ENCODE results near the gene LRRC4.

Gene LRRC4

DNA sequence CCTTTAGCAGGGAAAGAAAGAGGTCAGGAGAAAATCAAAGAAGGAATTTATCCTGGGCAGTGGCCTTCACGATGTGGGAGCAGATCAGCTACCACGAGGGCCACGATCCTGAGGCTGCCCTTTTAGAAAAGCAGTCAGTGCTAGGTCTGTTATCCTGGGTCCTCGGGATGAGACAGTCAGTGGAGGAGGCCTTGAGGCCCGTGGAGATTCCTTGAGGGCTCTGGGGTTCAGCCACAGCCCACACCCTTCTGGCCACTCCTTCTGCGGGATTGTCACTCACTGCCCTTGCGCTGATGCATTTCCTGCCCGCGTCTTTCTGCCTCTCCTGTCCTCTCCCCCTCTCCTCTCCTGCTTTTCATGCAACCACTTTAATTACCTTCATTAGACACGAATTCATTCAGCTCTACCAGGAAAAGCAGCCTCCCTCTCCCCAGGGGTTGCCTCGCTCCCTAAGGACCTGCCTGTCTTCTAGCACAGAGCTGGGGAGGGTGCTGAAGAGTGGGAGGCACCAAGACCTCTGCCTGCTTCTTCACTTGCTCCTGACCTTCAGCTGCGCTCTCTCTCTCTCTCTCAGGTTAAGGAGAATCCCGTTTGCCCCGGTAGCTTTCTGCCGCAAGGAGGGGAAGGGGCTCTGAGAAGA, 42.6 kb upstream of the LRRC4 start:
- H2BK12ac ChIP-seq (ENCODE audit: low read length in 2 of 2): no peak overlapping the region
- no peak overlapping the region for H2BK15ac ChIP-seq (ENCODE audit: low read depth, poor library complexity, severe bottlenecking)
- no peak overlapping the region for H3K4me3 ChIP-seq (ENCODE audit: insufficient read depth in 1 of 2, low read depth in 1 of 2, low read length in 2 of 2)
- H4K91ac ChIP-seq (ENCODE audit: low read length): no peak overlapping the region
- no peak overlapping the region for H2AK5ac ChIP-seq (ENCODE audit: low read length, severe bottlenecking)
- no peak overlapping the region for H2AFZ ChIP-seq (ENCODE audit: low read depth, low read length)
- DNase-seq: no peak
- H3K4me1 ChIP-seq (ENCODE audit: control insufficient read depth, insufficient read depth, low read depth, low read length): peaks cover 30% of the 10 kb centered on the region
- H3K23ac ChIP-seq (ENCODE audit: low read length in 2 of 2): no peak overlapping the region
- H2BK120ac ChIP-seq (ENCODE audit: low read depth, low read length): no peak overlapping the region
- no peaks in the 10 kb centered on the region for H3K27me3 ChIP-seq (ENCODE audit: control insufficient read depth in 1 of 2, insufficient read depth in 1 of 2, low read length in 2 of 2)
- H3K9me3 ChIP-seq (ENCODE audit: control insufficient read depth, low read length): no peaks in the 10 kb centered on the region
- H2BK5ac ChIP-seq (ENCODE audit: low read depth, low read length, poor library complexity, severe bottlenecking): no peak overlapping the region
- no peak overlapping the region for H3K18ac ChIP-seq (ENCODE audit: low read depth in 1 of 2, low read length in 2 of 2)
- H3K4ac ChIP-seq (ENCODE audit: low read depth in 1 of 2, low read length in 2 of 2): no peak overlapping the region
- H4K8ac ChIP-seq (ENCODE audit: low read length): no peak overlapping the region
- no peak overlapping the region for H3K9ac ChIP-seq (ENCODE audit: low read length)
- no peak overlapping the region for H3K14ac ChIP-seq (ENCODE audit: low read length in 2 of 2)
- H3K36me3 ChIP-seq (ENCODE audit: control insufficient read depth in 1 of 2, insufficient read depth in 2 of 2, low read depth in 1 of 2, low read length in 2 of 2): peaks cover 39 to 57% of the 10 kb centered on the region in 2 experiments
- no peak overlapping the region for H3K4me2 ChIP-seq (ENCODE audit: low read length, poor library complexity, severe bottlenecking)
- H3K79me1 ChIP-seq (replicated peaks; ENCODE audit: low read length, poor library complexity, severe bottlenecking): peaks cover 35% of the 10 kb centered on the region
- no peak overlapping the region for H3K27ac ChIP-seq (ENCODE audit: low read length, poor library complexity, severe bottlenecking)
- WGBS: 87% methylated on average over 13 of the region's 15 CpGs

DNA sequence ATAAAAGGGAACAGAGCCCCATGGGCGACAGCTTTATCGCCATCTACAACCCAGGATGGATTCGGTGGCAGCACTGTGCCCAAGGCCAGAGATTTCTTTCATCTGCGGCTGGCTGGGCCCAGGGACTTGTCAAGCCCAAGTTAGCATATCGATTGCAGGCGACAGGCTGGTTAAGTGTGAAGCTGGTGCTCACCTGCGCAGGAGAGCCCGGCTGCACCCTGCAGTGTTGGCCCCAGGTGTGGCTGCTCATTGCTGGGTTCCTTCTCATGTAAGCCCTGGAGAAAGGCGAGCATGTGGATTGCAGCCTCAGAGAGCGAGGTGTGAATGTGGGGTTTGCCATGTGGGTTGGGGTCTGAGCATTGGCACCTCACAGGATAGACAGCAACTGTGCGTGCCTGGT, 40.6 kb upstream of the LRRC4 start:
- H2BK12ac ChIP-seq (ENCODE audit: low read length in 2 of 2): no peak overlapping the region
- no peak overlapping the region for H4K91ac ChIP-seq (ENCODE audit: low read length)
- peaks cover 25% of the 10 kb centered on the region for H3K4me1 ChIP-seq (ENCODE audit: control insufficient read depth, insufficient read depth, low read depth, low read length)
- no peak overlapping the region for H3K23ac ChIP-seq (ENCODE audit: low read length in 2 of 2)
- H2BK120ac ChIP-seq (ENCODE audit: low read depth, low read length): no peak overlapping the region
- no peak overlapping the region for H3K27ac ChIP-seq (ENCODE audit: low read length, poor library complexity, severe bottlenecking)
- H3K36me3 ChIP-seq (ENCODE audit: control insufficient read depth in 1 of 2, insufficient read depth in 2 of 2, low read depth in 1 of 2, low read length in 2 of 2): peaks cover 21 to 54% of the 10 kb centered on the region in 2 experiments
- no peak for DNase-seq
- H3K4me2 ChIP-seq (ENCODE audit: low read length, poor library complexity, severe bottlenecking): no peak overlapping the region
- no peak overlapping the region for H2BK15ac ChIP-seq (ENCODE audit: low read depth, poor library complexity, severe bottlenecking)
- no peak overlapping the region for H3K18ac ChIP-seq (ENCODE audit: low read depth in 1 of 2, low read length in 2 of 2)
- peaks cover 39% of the 10 kb centered on the region for H3K79me1 ChIP-seq (replicated peaks; ENCODE audit: low read length, poor library complexity, severe bottlenecking)
- no peaks in the 10 kb centered on the region for H3K9me3 ChIP-seq (ENCODE audit: control insufficient read depth, low read length)
- H2AK5ac ChIP-seq (ENCODE audit: low read length, severe bottlenecking): no peak overlapping the region
- H3K14ac ChIP-seq (ENCODE audit: low read length in 2 of 2): no peak overlapping the region
- H4K8ac ChIP-seq (ENCODE audit: low read length): no peak overlapping the region
- no peak overlapping the region for H3K9ac ChIP-seq (ENCODE audit: low read length)
- H2BK5ac ChIP-seq (ENCODE audit: low read depth, low read length, poor library complexity, severe bottlenecking): no peak overlapping the region
- no peak overlapping the region for H3K4me3 ChIP-seq (ENCODE audit: insufficient read depth in 1 of 2, low read depth in 1 of 2, low read length in 2 of 2)
- H2AFZ ChIP-seq (ENCODE audit: low read depth, low read length): no peak overlapping the region
- H3K27me3 ChIP-seq (ENCODE audit: control insufficient read depth in 1 of 2, insufficient read depth in 1 of 2, low read length in 2 of 2): no peaks in the 10 kb centered on the region
- 88% methylated on average over 11 of the region's 11 CpGs for WGBS
- no peak overlapping the region for H3K4ac ChIP-seq (ENCODE audit: low read depth in 1 of 2, low read length in 2 of 2)

DNA sequence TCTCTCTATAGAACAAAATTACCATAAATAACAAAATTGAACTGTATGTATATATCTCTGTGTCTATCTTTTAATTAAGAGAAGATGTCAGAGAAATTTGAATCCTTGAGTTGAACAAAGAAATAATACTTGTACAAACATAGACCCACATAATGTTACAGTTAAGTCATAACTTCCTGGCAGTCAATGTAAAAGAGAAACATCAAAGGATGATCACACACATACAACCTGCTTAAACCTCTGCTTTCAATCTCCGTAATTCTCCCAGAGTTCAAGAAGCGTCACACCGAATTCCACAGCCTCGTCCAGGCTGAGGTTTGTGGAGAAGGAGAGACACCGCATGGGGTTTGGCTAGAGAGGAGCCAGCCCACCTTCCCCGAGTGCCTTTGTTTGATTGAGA, 40.1 kb upstream of the LRRC4 start:
- Histone ChIP-seq H2BK120ac (ENCODE audit: low read depth, low read length) (no peak overlapping the region), H3K4ac (ENCODE audit: low read depth in 1 of 2, low read length in 2 of 2) (no peak overlapping the region), H2AFZ (ENCODE audit: low read depth, low read length) (no peak overlapping the region), H3K4me1 (ENCODE audit: control insufficient read depth, insufficient read depth, low read depth, low read length) (peaks cover 22% of the 10 kb centered on the region), H3K27me3 (ENCODE audit: control insufficient read depth in 1 of 2, insufficient read depth in 1 of 2, low read length in 2 of 2) (no peaks in the 10 kb centered on the region), H3K4me2 (ENCODE audit: low read length, poor library complexity, severe bottlenecking) (no peak overlapping the region), H4K8ac (ENCODE audit: low read length) (no peak overlapping the region), H3K79me1 (replicated peaks; ENCODE audit: low read length, poor library complexity, severe bottlenecking) (peaks cover 42% of the 10 kb centered on the region), H2BK12ac (ENCODE audit: low read length in 2 of 2) (no peak overlapping the region), H3K36me3 (ENCODE audit: control insufficient read depth in 1 of 2, insufficient read depth in 2 of 2, low read depth in 1 of 2, low read length in 2 of 2) (peaks cover 17 to 57% of the 10 kb centered on the region in 2 experiments), H3K9me3 (ENCODE audit: control insufficient read depth, low read length) (no peaks in the 10 kb centered on the region), H3K14ac (ENCODE audit: low read length in 2 of 2) (no peak overlapping the region), H3K9ac (ENCODE audit: low read length) (no peak overlapping the region), H2AK5ac (ENCODE audit: low read length, severe bottlenecking) (no peak overlapping the region), H3K4me3 (ENCODE audit: insufficient read depth in 1 of 2, low read depth in 1 of 2, low read length in 2 of 2) (no peak overlapping the region), H4K91ac (ENCODE audit: low read length) (no peak overlapping the region), H3K18ac (ENCODE audit: low read depth in 1 of 2, low read length in 2 of 2) (no peak overlapping the region), H2BK15ac (ENCODE audit: low read depth, poor library complexity, severe bottlenecking) (no peak overlapping the region), H3K27ac (ENCODE audit: low read length, poor library complexity, severe bottlenecking) (no peak overlapping the region), H3K23ac (ENCODE audit: low read length in 2 of 2) (no peak overlapping the region), H2BK5ac (ENCODE audit: low read depth, low read length, poor library complexity, severe bottlenecking) (no peak overlapping the region)
- WGBS: 96% methylated on average over 6 of the region's 6 CpGs
- no peak for DNase-seq

DNA sequence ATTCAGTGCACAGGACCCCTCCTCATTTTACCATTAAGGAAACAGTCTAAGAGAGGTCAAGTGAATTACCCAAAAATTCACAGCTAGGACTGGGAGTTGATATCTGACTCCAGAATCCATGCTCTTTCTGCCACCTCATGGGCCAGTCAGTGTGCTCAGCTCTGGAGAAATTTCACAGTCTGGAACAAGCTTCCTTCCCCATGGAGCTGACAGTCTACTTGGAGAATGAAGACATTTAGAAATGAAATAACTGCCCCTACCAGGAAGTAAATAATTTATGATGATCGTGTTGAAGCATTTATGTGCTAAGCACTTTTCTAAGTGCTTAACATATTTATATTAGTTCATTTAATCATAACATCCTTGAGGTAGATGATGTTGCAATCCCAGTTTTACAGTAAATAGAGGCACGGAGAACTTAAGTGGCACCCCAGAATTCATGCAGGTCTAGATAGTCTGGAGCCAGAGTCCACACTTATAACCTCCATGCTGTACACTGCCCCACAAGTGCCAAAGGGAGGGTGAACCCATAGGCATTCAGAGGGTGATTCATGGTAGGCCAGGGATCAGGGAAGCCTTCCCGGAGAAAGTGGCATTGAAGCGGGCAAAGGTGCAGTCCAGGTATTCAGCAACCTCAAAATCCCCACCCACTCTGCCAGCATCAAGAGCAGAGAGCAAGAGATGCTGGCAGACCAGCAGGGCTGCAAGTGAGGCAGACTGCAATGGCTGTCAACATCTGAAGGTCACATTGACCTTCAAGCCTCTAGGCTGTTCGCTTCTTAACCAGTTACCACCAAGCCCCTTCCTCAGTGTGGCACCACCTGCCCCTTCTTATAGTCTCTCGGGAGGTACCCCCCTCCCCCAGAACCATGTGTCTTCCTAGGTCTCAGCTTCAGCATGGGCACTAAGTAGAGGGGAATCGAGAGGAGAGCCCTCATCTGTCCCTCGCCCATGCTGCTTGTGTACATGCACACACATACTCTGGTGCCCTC, 38.4 kb upstream of the LRRC4 start:
- no peak overlapping the region for H2BK5ac ChIP-seq (ENCODE audit: low read depth, low read length, poor library complexity, severe bottlenecking)
- no peak overlapping the region for H2BK120ac ChIP-seq (ENCODE audit: low read depth, low read length)
- H3K27ac ChIP-seq (ENCODE audit: low read length, poor library complexity, severe bottlenecking): no peak overlapping the region
- no peak overlapping the region for H3K18ac ChIP-seq (ENCODE audit: low read depth in 1 of 2, low read length in 2 of 2)
- H3K36me3 ChIP-seq (ENCODE audit: control insufficient read depth in 1 of 2, insufficient read depth in 2 of 2, low read depth in 1 of 2, low read length in 2 of 2): peaks cover 16 to 49% of the 10 kb centered on the region in 2 experiments
- no peak overlapping the region for H2AK5ac ChIP-seq (ENCODE audit: low read length, severe bottlenecking)
- no peak overlapping the region for H2BK12ac ChIP-seq (ENCODE audit: low read length in 2 of 2)
- no peaks in the 10 kb centered on the region for H3K27me3 ChIP-seq (ENCODE audit: control insufficient read depth in 1 of 2, insufficient read depth in 1 of 2, low read length in 2 of 2)
- peaks cover 42% of the 10 kb centered on the region for H3K79me1 ChIP-seq (replicated peaks; ENCODE audit: low read length, poor library complexity, severe bottlenecking)
- H3K14ac ChIP-seq (ENCODE audit: low read length in 2 of 2): no peak overlapping the region
- no peak overlapping the region for H2BK15ac ChIP-seq (ENCODE audit: low read depth, poor library complexity, severe bottlenecking)
- H3K4me2 ChIP-seq (ENCODE audit: low read length, poor library complexity, severe bottlenecking): no peak overlapping the region
- H3K4ac ChIP-seq (ENCODE audit: low read depth in 1 of 2, low read length in 2 of 2): no peak overlapping the region
- H2AFZ ChIP-seq (ENCODE audit: low read depth, low read length): no peak overlapping the region
- no peak overlapping the region for H3K4me3 ChIP-seq (ENCODE audit: insufficient read depth in 1 of 2, low read depth in 1 of 2, low read length in 2 of 2)
- no peak overlapping the region for H3K23ac ChIP-seq (ENCODE audit: low read length in 2 of 2)
- no peaks in the 10 kb centered on the region for H3K9me3 ChIP-seq (ENCODE audit: control insufficient read depth, low read length)
- H4K8ac ChIP-seq (ENCODE audit: low read length): no peak overlapping the region
- peaks cover 11% of the 10 kb centered on the region for H3K4me1 ChIP-seq (ENCODE audit: control insufficient read depth, insufficient read depth, low read depth, low read length)
- no peak overlapping the region for H3K9ac ChIP-seq (ENCODE audit: low read length)
- WGBS: 97% methylated on average over 7 of the region's 8 CpGs
- H4K91ac ChIP-seq (ENCODE audit: low read length): no peak overlapping the region
- no peak for DNase-seq

Data from mesenchymal stem cell (in vitro differentiated cells and primary cell).